ENCODE measurements around the gene SLC4A3. TPM values are rescaled to one million over a fixed set of nuclear protein-coding genes. Genes with fewer than 3 reads are reported as not detected.

The SLC4A3 gene
- total RNA-seq, 2 donors from 2014 or later = 0.24 to 1.2 TPM

- ATAC-seq (no peak), DNase-seq (no peak)
- intact Hi-C loops (cut with DNase I, micrococcal nuclease) = no loop called here
Measured at GRCh38 chr2:219629976-219630695, 2.7 kb downstream of the SLC4A3 start.

GRCh38 chr2:219630770-219631405 lies 3.5 kb downstream of the SLC4A3 start:
- intact Hi-C loops (cut with DNase I, micrococcal nuclease) = no loop called here
- ATAC-seq = no peak
- DNase-seq = no peak

GRCh38 chr2:219631406-219631891 lies 4.0 kb downstream of the SLC4A3 start:
- intact Hi-C loops (cut with DNase I, micrococcal nuclease) = no loop called here
- no peak for DNase-seq

GRCh38 chr2:219631904-219632759 lies 4.7 kb downstream of the SLC4A3 start:
- DNase-seq (no peak), ATAC-seq (no peak)
- intact Hi-C loops (cut with DNase I, micrococcal nuclease) = no loop called here

More at GRCh38 chr2:219631406-219631891, 4.0 kb downstream of the SLC4A3 start:
- ATAC-seq = no peak

GRCh38 chr2:219632760-219633105 lies 5.3 kb downstream of the SLC4A3 start:
- DNase-seq (no peak), ATAC-seq (no peak)
- intact Hi-C loops (cut with DNase I, micrococcal nuclease) = no loop called here

- ATAC-seq (no peak), DNase-seq (no peak)
- intact Hi-C loops (cut with DNase I, micrococcal nuclease) = no loop called here
Measured at GRCh38 chr2:219633276-219634065, 6.0 kb downstream of the SLC4A3 start.

- DNase-seq (no peak), ATAC-seq (no peak)
- intact Hi-C loops (cut with DNase I, micrococcal nuclease) = no loop called here
Measured at GRCh38 chr2:219634171-219634940, 6.9 kb downstream of the SLC4A3 start.

- no peak for DNase-seq
- no peak for ATAC-seq
- intact Hi-C loops (cut with DNase I, micrococcal nuclease) = no loop called here
Measured at GRCh38 chr2:219634951-219635751, 7.7 kb downstream of the SLC4A3 start.

- DNase-seq (no peak), ATAC-seq (no peak)
- intact Hi-C loops (cut with DNase I, micrococcal nuclease) = no loop called here
Measured at GRCh38 chr2:219636144-219636915, 8.9 kb downstream of the SLC4A3 start.

- DNase-seq = no peak
- intact Hi-C loops (cut with DNase I, micrococcal nuclease) = no loop called here
Measured at GRCh38 chr2:219636941-219637841, 9.8 kb downstream of the SLC4A3 start.

GRCh38 chr2:219637842-219638185 lies 10.4 kb downstream of the SLC4A3 start:
- ATAC-seq (no peak), DNase-seq (no peak)
- intact Hi-C loops (cut with DNase I, micrococcal nuclease) = no loop called here

More at GRCh38 chr2:219636941-219637841, 9.8 kb downstream of the SLC4A3 start:
- no peak for ATAC-seq

- ATAC-seq (no peak), DNase-seq (no peak)
- intact Hi-C loops (cut with DNase I, micrococcal nuclease) = no loop called here
Measured at GRCh38 chr2:219638217-219638947, 11.0 kb downstream of the SLC4A3 start.

- intact Hi-C loops (cut with DNase I, micrococcal nuclease) = no loop called here
- no peak for ATAC-seq
- no peak for DNase-seq
Measured at GRCh38 chr2:219638948-219639755, 11.7 kb downstream of the SLC4A3 start.

- no peak for DNase-seq
- intact Hi-C loops (cut with DNase I, micrococcal nuclease) = loop anchor here in 1 of 2 donors (10.0 kb wide), 1 partner anchor 97 kb away; the partner anchor contains the start of genes CHPF and TMEM198
- ATAC-seq = no peak
Measured at GRCh38 chr2:219641390-219642068, 14.1 kb downstream of the SLC4A3 start.
